A673 (cell line): ENCODE measurements around the gene NXNL2.

ENCODE experiments used
- CTCF ChIP-seq: fragments of 300-800, 200-600 bp; sonication (generic); conservative IDR thresholded peaks from 2 replicates; pipeline ENCODE4 v1.5.1; 2017; ENCODE audit warnings: low read depth, mild to moderate bottlenecking, antibody characterized with exemption, low read length, moderate library complexity, mixed read lengths
- EZH2 ChIP-seq: fragments of 200-600 bp; sonication (generic); IDR thresholded peaks from 2 replicates; pipeline ENCODE4 v1.6.1; 2017; ENCODE audit warnings: borderline replicate concordance, low read depth, mild to moderate bottlenecking, mixed read lengths, antibody characterized with exemption, low read length; ENCODE audit not compliant: poor library complexity, severe bottlenecking

GRCh38 chr9:88497224-88497623 lies 37.8 kb upstream of the NXNL2 start:
- TF ChIP-seq CTCF (no peak), EZH2 (no peak)
